Caco-2 (cell line): ENCODE measurements around the gene CASP12. TPM values are rescaled to one million over a fixed set of nuclear protein-coding genes. Genes with fewer than 3 reads are reported as not detected.

Source experiments
- BruUV-seq: library from RNA; stranded (reverse); fragments of 400-500 nt; replicated peaks from 2 replicates; lab custom pipeline; 2021; lab: Mats Ljungman, UMichigan
- CTCF ChIA-PET: fragments of 300-600 bp; sonication (Branson Sonifier 250); formaldehyde crosslinking; loops from one replicate; lab custom pipeline; 2022; ENCODE audit warnings: antibody characterized with exemption; lab: Charles Lee
- POLR2A ChIA-PET: fragments of 300-600 bp; sonication (Branson Sonifier 250); formaldehyde crosslinking; loops from one replicate; lab custom pipeline; 2022; ENCODE audit warnings: antibody characterized with exemption; lab: Charles Lee
- DNase-seq, 2 experiments: peaks; one replicate each; pipeline versions ENCODE4 v3.0.0 to v3.0.0-alpha.2; 2020 to 2022
- H3K27me3 ChIP-seq: replicated peaks from 2 replicates; pipeline ENCODE4 v1.6.0; 2011; ENCODE audit warnings: low read length; ENCODE audit not compliant: control insufficient read depth, insufficient read depth
- H3K36me3 ChIP-seq: 2 replicates; pipeline ENCODE4 v1.5.1; 2011; ENCODE audit warnings: low read length; ENCODE audit not compliant: control insufficient read depth, insufficient read depth
- H3K4me1 ChIP-seq: fragments of 250-450 bp; sonication (Bioruptor Pico); 2 replicates; pipeline ENCODE4 v1.5.1; 2020; ENCODE audit warnings: mild to moderate bottlenecking
- H3K4me3 ChIP-seq: 2 replicates; pipeline ENCODE4 v1.5.1; 2011; ENCODE audit warnings: low read depth, mild to moderate bottlenecking, control low read depth, low read length
- H3K9me3 ChIP-seq: fragments of 250-450 bp; sonication (Bioruptor Pico); 2 replicates; pipeline ENCODE4 v1.5.1; 2020; ENCODE audit warnings: mild to moderate bottlenecking, moderate library complexity
- H3K27ac Mint-ChIP-seq: one replicate; pipeline ENCODE4 v1.8.0; 2022; ENCODE audit warnings: mixed read lengths; ENCODE audit not compliant: unreplicated experiment
- H3K27me3 Mint-ChIP-seq: one replicate; pipeline ENCODE4 v1.8.0; 2022; ENCODE audit warnings: mixed read lengths; ENCODE audit not compliant: insufficient read depth, unreplicated experiment
- H3K36me3 Mint-ChIP-seq: one replicate; pipeline ENCODE4 v1.8.0; 2022; ENCODE audit warnings: mild to moderate bottlenecking, mixed read lengths; ENCODE audit not compliant: insufficient read depth, unreplicated experiment
- H3K4me1 Mint-ChIP-seq: one replicate; pipeline ENCODE4 v1.8.0; 2022; ENCODE audit warnings: low read depth, mixed read lengths; ENCODE audit not compliant: unreplicated experiment
- H3K4me3 Mint-ChIP-seq: one replicate; pipeline ENCODE4 v1.8.0; 2022; ENCODE audit warnings: mild to moderate bottlenecking, moderate library complexity, mixed read lengths; ENCODE audit not compliant: unreplicated experiment
- H3K9me3 Mint-ChIP-seq: one replicate; pipeline ENCODE4 v1.8.0; 2022; ENCODE audit warnings: mixed read lengths; ENCODE audit not compliant: unreplicated experiment
- CTCF ChIP-seq, 2 experiments: fragments of 200-600 bp in 1 of 2; IDR thresholded peaks; 1 replicate in 1 of 2; 2 replicates in 1 of 2; pipeline versions ENCODE4 v1.5.1 to v1.8.0; 2011 to 2022; ENCODE audit warnings: antibody characterized with exemption in 1 of 2, control low read depth in 1 of 2, inconsistent platforms in 1 of 2, low read depth in 1 of 2, low read length in 1 of 2, mild to moderate bottlenecking in 1 of 2, moderate library complexity in 1 of 2; ENCODE audit not compliant: insufficient read depth in 1 of 2, severe bottlenecking in 1 of 2, unreplicated experiment in 1 of 2
- intact Hi-C: fragments of 100-400 bp; cut with micrococcal nuclease; formaldehyde crosslinking; loops from one replicate; pipeline ENCODE4 v1.10.0; 2022; ENCODE audit not compliant: unreplicated experiment
- total RNA-seq: library from RNA; stranded (reverse); gene quantifications from 2 replicates; pipeline ENCODE4 v1.2.3, GENCODE V29; 2022

CASP12 gene
- total RNA-seq, 1 experiment from 2014 or later: not detected

GRCh38 chr11:104883342-104883741 is 14.9 kb downstream of the CASP12 start:
- no peaks in the 10 kb centered on the region for H3K9me3 Mint-ChIP-seq
- CTCF ChIA-PET: no interaction called here
- H3K36me3 Mint-ChIP-seq: no peaks in the 10 kb centered on the region
- H3K27me3 Mint-ChIP-seq: no peaks in the 10 kb centered on the region
- H3K4me1 ChIP-seq: no peaks in the 10 kb centered on the region
- intact Hi-C loops: no loop called here
- no peaks in the 10 kb centered on the region for H3K27me3 ChIP-seq
- DNase-seq: no peak
- TF ChIP-seq CTCF (IDR thresholded peaks at IDR 0.05; ENCODE audit: insufficient read depth in 1 of 2, low read depth in 1 of 2, low read length in 1 of 2, severe bottlenecking in 1 of 2, unreplicated experiment in 1 of 2): no peak
- H3K27ac Mint-ChIP-seq: no peak overlapping the region
- H3K4me1 Mint-ChIP-seq: no peaks in the 10 kb centered on the region
- H3K9me3 ChIP-seq: no peaks in the 10 kb centered on the region
- BruUV-seq: no TSS peak
- POLR2A ChIA-PET: no interaction called here
- no peak overlapping the region for H3K4me3 Mint-ChIP-seq
- H3K36me3 ChIP-seq: no peaks in the 10 kb centered on the region
- no peak overlapping the region for H3K4me3 ChIP-seq

- CTCF ChIA-PET: no interaction called here
- H3K4me3 Mint-ChIP-seq: no peak overlapping the region
- intact Hi-C loops: no loop called here
- POLR2A ChIA-PET: no interaction called here
- no peak for DNase-seq
- H3K36me3 ChIP-seq: no peaks in the 10 kb centered on the region
- H3K27ac Mint-ChIP-seq: no peak overlapping the region
- H3K4me3 ChIP-seq: no peak overlapping the region
- BruUV-seq: no TSS peak
- no peaks in the 10 kb centered on the region for H3K27me3 Mint-ChIP-seq
- TF ChIP-seq CTCF (IDR thresholded peaks at IDR 0.05; ENCODE audit: insufficient read depth in 1 of 2, low read depth in 1 of 2, low read length in 1 of 2, severe bottlenecking in 1 of 2, unreplicated experiment in 1 of 2): no peak
- no peaks in the 10 kb centered on the region for H3K36me3 Mint-ChIP-seq
- H3K4me1 ChIP-seq: no peaks in the 10 kb centered on the region
- H3K9me3 ChIP-seq: no peaks in the 10 kb centered on the region
- H3K9me3 Mint-ChIP-seq: no peaks in the 10 kb centered on the region
- no peaks in the 10 kb centered on the region for H3K4me1 Mint-ChIP-seq
- H3K27me3 ChIP-seq: no peaks in the 10 kb centered on the region
Measured at GRCh38 chr11:104881117-104881794, 17.0 kb downstream of the CASP12 start.

- H3K9me3 ChIP-seq: no peaks in the 10 kb centered on the region
- Mint-ChIP-seq H3K9me3 (no peaks in the 10 kb centered on the region), H3K27me3 (no peaks in the 10 kb centered on the region), H3K36me3 (no peaks in the 10 kb centered on the region), H3K4me1 (no peaks in the 10 kb centered on the region), H3K27ac (no peak overlapping the region), H3K4me3 (no peak overlapping the region)
- CTCF ChIA-PET: no interaction called here
- peak; percentile 22 to 42 for TF ChIP-seq CTCF (IDR thresholded peaks at IDR 0.05; ENCODE audit: insufficient read depth in 1 of 2, low read depth in 1 of 2, low read length in 1 of 2, severe bottlenecking in 1 of 2, unreplicated experiment in 1 of 2)
- intact Hi-C loops: no loop called here
- POLR2A ChIA-PET: no interaction called here
- H3K4me3 ChIP-seq: no peak overlapping the region
- H3K27me3 ChIP-seq: no peaks in the 10 kb centered on the region
- H3K36me3 ChIP-seq: no peaks in the 10 kb centered on the region
- no TSS peak for BruUV-seq
- no peak for DNase-seq
- no peaks in the 10 kb centered on the region for H3K4me1 ChIP-seq
Measured at GRCh38 chr11:104879514-104880190, 18.6 kb downstream of the CASP12 start.
